ENCODE results near the gene FIS1. TPM values are rescaled to one million over a fixed set of nuclear protein-coding genes. Genes with fewer than 3 reads are reported as not detected.
"Not testable (repeated sequence)": the region's sequence is repeated elsewhere in the genome, so short reads cannot be mapped to it uniquely, and the experiment has no call there.

The FIS1 gene
- total RNA-seq, 1 donor from 2014 or later: 92.2 TPM

GRCh38 chr7:101285171-101285570, 40.3 kb upstream of the FIS1 start:
- Mint-ChIP-seq H3K36me3 (no peaks in the 10 kb centered on the region), H3K9me3 (no peaks in the 10 kb centered on the region), H3K4me1 (peaks cover 5% of the 10 kb centered on the region), H3K27ac (no peak overlapping the region), H3K27me3 (ENCODE audit: insufficient read depth, low read depth) (peaks cover 6% of the 10 kb centered on the region), H3K4me3 (no peak overlapping the region)
- Histone ChIP-seq H3K9ac (no peak overlapping the region), H3K27ac (no peak overlapping the region), H2AFZ (replicated peaks) (no peak overlapping the region), H3K79me2 (ENCODE audit: low read depth) (no peaks in the 10 kb centered on the region), H3K27me3 (no peaks in the 10 kb centered on the region), H3F3A (ENCODE audit: low read depth) (no peaks in the 10 kb centered on the region), H3K36me3 (no peaks in the 10 kb centered on the region), H3K4me3 (no peak overlapping the region), H4K20me1 (ENCODE audit: low read depth) (no peaks in the 10 kb centered on the region), H3K4me2 (no peak overlapping the region), H3K4me1 (no peaks in the 10 kb centered on the region), H3K9me3 (ENCODE audit: low read depth) (no peaks in the 10 kb centered on the region)
- no peak for DNase-seq (ENCODE audit: low spot score)
- TF ChIP-seq EZH2 (IDR thresholded peaks at IDR 0.05) (no peak), EZH2phosphoT487 (IDR thresholded peaks at IDR 0.05) (no peak)
- TF ChIP-seq, protein P1, sequence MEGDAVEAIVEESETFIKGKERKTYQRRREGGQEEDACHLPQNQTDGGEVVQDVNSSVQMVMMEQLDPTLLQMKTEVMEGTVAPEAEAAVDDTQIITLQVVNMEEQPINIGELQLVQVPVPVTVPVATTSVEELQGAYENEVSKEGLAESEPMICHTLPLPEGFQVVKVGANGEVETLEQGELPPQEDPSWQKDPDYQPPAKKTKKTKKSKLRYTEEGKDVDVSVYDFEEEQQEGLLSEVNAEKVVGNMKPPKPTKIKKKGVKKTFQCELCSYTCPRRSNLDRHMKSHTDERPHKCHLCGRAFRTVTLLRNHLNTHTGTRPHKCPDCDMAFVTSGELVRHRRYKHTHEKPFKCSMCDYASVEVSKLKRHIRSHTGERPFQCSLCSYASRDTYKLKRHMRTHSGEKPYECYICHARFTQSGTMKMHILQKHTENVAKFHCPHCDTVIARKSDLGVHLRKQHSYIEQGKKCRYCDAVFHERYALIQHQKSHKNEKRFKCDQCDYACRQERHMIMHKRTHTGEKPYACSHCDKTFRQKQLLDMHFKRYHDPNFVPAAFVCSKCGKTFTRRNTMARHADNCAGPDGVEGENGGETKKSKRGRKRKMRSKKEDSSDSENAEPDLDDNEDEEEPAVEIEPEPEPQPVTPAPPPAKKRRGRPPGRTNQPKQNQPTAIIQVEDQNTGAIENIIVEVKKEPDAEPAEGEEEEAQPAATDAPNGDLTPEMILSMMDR (IDR thresholded peaks at IDR 0.05): no peak

DNA sequence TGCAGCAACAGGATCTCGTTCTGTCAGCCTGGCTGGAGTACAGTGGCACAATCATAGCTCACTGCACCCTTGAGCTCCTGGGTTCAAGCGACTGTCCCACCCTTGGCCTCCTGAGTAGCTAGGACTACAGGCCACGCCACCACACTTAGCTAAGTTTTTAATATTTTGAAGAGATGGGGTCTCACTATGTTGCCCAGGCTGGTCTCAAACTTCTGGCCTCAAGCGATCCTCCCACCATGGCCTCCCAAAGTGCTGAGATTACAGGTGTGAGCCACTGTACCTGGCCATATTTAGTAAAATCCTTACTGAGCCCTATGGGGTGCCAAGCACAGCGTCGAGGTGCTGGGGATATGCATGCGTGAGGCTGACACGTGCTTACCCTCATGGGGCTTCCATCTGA, 36.0 kb upstream of the FIS1 start:
- H3K27ac ChIP-seq; H3K9ac ChIP-seq; H3K36me3 Mint-ChIP-seq; H4K20me1 ChIP-seq (ENCODE audit: low read depth); H3K4me3 Mint-ChIP-seq; H3K4me3 ChIP-seq; H2AFZ ChIP-seq (replicated peaks); H3K36me3 ChIP-seq; H3K4me2 ChIP-seq; H3K79me2 ChIP-seq (ENCODE audit: low read depth); H3K27me3 Mint-ChIP-seq (ENCODE audit: insufficient read depth, low read depth); H3K9me3 Mint-ChIP-seq; H3K4me1 Mint-ChIP-seq; H3K27me3 ChIP-seq; H3K9me3 ChIP-seq (ENCODE audit: low read depth); H3K4me1 ChIP-seq; DNase-seq (ENCODE audit: low spot score); H3F3A ChIP-seq (ENCODE audit: low read depth): not testable (repeated sequence)
- H3K27ac Mint-ChIP-seq: peak overlapping the region; percentile 79

- no peak overlapping the region for H3K9ac ChIP-seq
- Mint-ChIP-seq H3K4me3 (no peak overlapping the region), H3K4me1 (peaks cover 5% of the 10 kb centered on the region), H3K9me3 (peaks cover 3% of the 10 kb centered on the region), H3K36me3 (no peaks in the 10 kb centered on the region), H3K27me3 (ENCODE audit: insufficient read depth, low read depth) (peaks cover 5% of the 10 kb centered on the region), H3K27ac (no peak overlapping the region)
- H3K36me3 ChIP-seq: no peaks in the 10 kb centered on the region
- H3K4me2 ChIP-seq: no peak overlapping the region
- H3K27me3 ChIP-seq: no peaks in the 10 kb centered on the region
- no peaks in the 10 kb centered on the region for H3F3A ChIP-seq (ENCODE audit: low read depth)
- H3K27ac ChIP-seq: no peak overlapping the region
- H2AFZ ChIP-seq (replicated peaks): no peak overlapping the region
- no peaks in the 10 kb centered on the region for H3K4me1 ChIP-seq
- no peaks in the 10 kb centered on the region for H3K79me2 ChIP-seq (ENCODE audit: low read depth)
- no peaks in the 10 kb centered on the region for H4K20me1 ChIP-seq (ENCODE audit: low read depth)
- DNase-seq (ENCODE audit: low spot score): no peak
- H3K9me3 ChIP-seq (ENCODE audit: low read depth): no peaks in the 10 kb centered on the region
- no peak overlapping the region for H3K4me3 ChIP-seq
- TF ChIP-seq EZH2phosphoT487 (IDR thresholded peaks at IDR 0.05) (no peak), EZH2 (IDR thresholded peaks at IDR 0.05) (no peak)
- TF ChIP-seq, protein P1 (IDR thresholded peaks at IDR 0.05): no peak
Measured at GRCh38 chr7:101278461-101279292, 33.8 kb upstream of the FIS1 start.

- no peaks in the 10 kb centered on the region for H3K36me3 ChIP-seq
- no peaks in the 10 kb centered on the region for H3K79me2 ChIP-seq (ENCODE audit: low read depth)
- H3K27me3 ChIP-seq: no peaks in the 10 kb centered on the region
- peaks cover 11% of the 10 kb centered on the region for H3K4me1 Mint-ChIP-seq
- no peak overlapping the region for H3K4me3 ChIP-seq
- no peak overlapping the region for H3K4me2 ChIP-seq
- no peaks in the 10 kb centered on the region for H3K9me3 ChIP-seq (ENCODE audit: low read depth)
- H3K9ac ChIP-seq: no peak overlapping the region
- no peaks in the 10 kb centered on the region for H4K20me1 ChIP-seq (ENCODE audit: low read depth)
- no peaks in the 10 kb centered on the region for H3K36me3 Mint-ChIP-seq
- H3K9me3 Mint-ChIP-seq: peaks cover 3% of the 10 kb centered on the region
- no peak overlapping the region for H3K27ac Mint-ChIP-seq
- TF ChIP-seq, protein P1 (IDR thresholded peaks at IDR 0.05): no peak
- H2AFZ ChIP-seq (replicated peaks): no peak overlapping the region
- no peak for DNase-seq (ENCODE audit: low spot score)
- H3K27ac ChIP-seq: no peak overlapping the region
- H3K27me3 Mint-ChIP-seq (ENCODE audit: insufficient read depth, low read depth): peaks cover 5% of the 10 kb centered on the region
- no peak overlapping the region for H3K4me3 Mint-ChIP-seq
- peaks cover 9% of the 10 kb centered on the region for H3K4me1 ChIP-seq
- no peaks in the 10 kb centered on the region for H3F3A ChIP-seq (ENCODE audit: low read depth)
Measured at GRCh38 chr7:101277155-101277554, 32.3 kb upstream of the FIS1 start.
